SK-N-SH (cell line): ENCODE results near the gene ARPC5L. TPM values are rescaled to one million over a fixed set of nuclear protein-coding genes. Genes with fewer than 3 reads are reported as not detected.

Source experiments
- CTCF ChIA-PET: fragments of 300-600, 350-600 bp; formaldehyde crosslinking; extraction: SDS; loops from one replicate; lab custom pipeline; 2021; lab: Yijun Ruan, JAX
- POLR2A ChIA-PET: fragments of 350-600 bp; sonication (Branson Sonifier 250); formaldehyde crosslinking; extraction: SDS; loops from one replicate; lab custom pipeline; 2020; ENCODE audit warnings: antibody characterized with exemption, inconsistent platforms; lab: Yijun Ruan, JAX
- DNase-seq: peaks from one replicate; pipeline ENCODE4 v3.0.0; 2012
- H2AFZ ChIP-seq: fragments of 200-600 bp; sonication (generic); 2 replicates; pipeline ENCODE4 v1.8.1; 2016; ENCODE audit warnings: antibody characterized with exemption, mild to moderate bottlenecking, low read depth
- H3F3A ChIP-seq: fragments of 200-600 bp; sonication (generic); replicated peaks from 2 replicates; pipeline ENCODE3; 2016; ENCODE audit warnings: antibody characterized with exemption, mild to moderate bottlenecking; ENCODE audit not compliant: insufficient read depth
- H3K27ac ChIP-seq, 2 experiments: fragments of 200-500 bp in 1 of 2; fragments of 200-600 bp in 1 of 2; sonication (Bioruptor generic) in 1 of 2; sonication (generic), shearing (Covaris generic) in 1 of 2; 2 replicates each; pipeline versions ENCODE4 v1.5.1 to v1.6.1; 2014 to 2016; ENCODE audit warnings: low read depth in 2 of 2, inconsistent platforms in 1 of 2, low read length in 1 of 2, mild to moderate bottlenecking in 1 of 2, mixed read lengths in 1 of 2
- H3K27me3 ChIP-seq: fragments of 200-600 bp; sonication (generic), shearing (Covaris generic); 2 replicates; pipeline ENCODE4 v1.6.1; 2016; ENCODE audit warnings: mixed run types; ENCODE audit not compliant: insufficient read depth
- H3K36me3 ChIP-seq, 2 experiments: fragments of 200-500 bp in 1 of 2; fragments of 200-600 bp in 1 of 2; sonication (Bioruptor generic) in 1 of 2; sonication (generic) in 1 of 2; replicated peaks in 1 of 2; 2 replicates each; pipeline versions ENCODE3 to v1.5.1; 2014 to 2016; ENCODE audit warnings: low read length in 1 of 2, mild to moderate bottlenecking in 1 of 2; ENCODE audit not compliant: insufficient read depth in 2 of 2, control insufficient read depth in 1 of 2
- H3K4me1 ChIP-seq, 2 experiments: fragments of 200-500 bp in 1 of 2; fragments of 200-600 bp in 1 of 2; sonication (Bioruptor generic) in 1 of 2; sonication (generic), shearing (Covaris generic) in 1 of 2; 2 replicates each; pipeline versions ENCODE4 v1.5.1 to v1.6.1; 2014 to 2016; ENCODE audit warnings: low read depth in 1 of 2, low read length in 1 of 2, mixed run types in 1 of 2; ENCODE audit not compliant: insufficient read depth in 2 of 2, control insufficient read depth in 1 of 2
- H3K4me2 ChIP-seq: fragments of 200-600 bp; sonication (generic), shearing (Covaris generic); 2 replicates; pipeline ENCODE4 v1.6.1; 2017; ENCODE audit warnings: mixed run types
- H3K4me3 ChIP-seq, 2 experiments: fragments of 200-500 bp in 1 of 2; fragments of 200-600 bp in 1 of 2; sonication (Bioruptor generic) in 1 of 2; sonication (generic), shearing (Covaris generic) in 1 of 2; 2 replicates each; pipeline versions ENCODE4 v1.5.1 to v1.8.1; 2014 to 2016; ENCODE audit warnings: low read depth in 2 of 2, inconsistent platforms in 1 of 2, low read length in 1 of 2, mild to moderate bottlenecking in 1 of 2, mixed read lengths in 1 of 2, moderate library complexity in 1 of 2
- H3K79me2 ChIP-seq: fragments of 200-600 bp; sonication (generic); 2 replicates; pipeline ENCODE4 v1.8.1; 2017; ENCODE audit warnings: mild to moderate bottlenecking; ENCODE audit not compliant: insufficient read depth
- H3K9ac ChIP-seq: fragments of 200-600 bp; sonication (generic); 2 replicates; pipeline ENCODE4 v1.6.1; 2017; ENCODE audit warnings: mixed run types
- H3K9me2 ChIP-seq: fragments of 200-600 bp; sonication (generic); 2 replicates; pipeline ENCODE4 v1.6.1; 2017; ENCODE audit warnings: mixed run types
- H3K9me3 ChIP-seq: fragments of 200-600 bp; sonication (generic); 2 replicates; pipeline ENCODE4 v1.6.1; 2017; ENCODE audit warnings: mixed run types, mild to moderate bottlenecking, moderate library complexity
- H4K20me1 ChIP-seq: fragments of 200-600 bp; sonication (generic); 2 replicates; pipeline ENCODE4 v1.6.1; 2017; ENCODE audit warnings: mild to moderate bottlenecking, mixed run types; ENCODE audit not compliant: insufficient read depth
- CHD2 ChIP-seq: fragments of 150-350 bp; IDR thresholded peaks from 2 replicates; pipeline ENCODE4 v1.6.1; 2018; ENCODE audit warnings: low read length; ENCODE audit not compliant: partially characterized antibody
- FOSL2 ChIP-seq: IDR thresholded peaks from 2 replicates; pipeline ENCODE4 v1.4.0; 2012; ENCODE audit warnings: low read depth, mild to moderate bottlenecking, moderate library complexity, borderline replicate concordance
- FOXJ3 ChIP-seq: sonication (generic); formaldehyde crosslinking; IDR thresholded peaks from 2 replicates; pipeline ENCODE4 v1.5.1; 2020; ENCODE audit warnings: mild to moderate bottlenecking, missing genetic modification reagents
- GATA2 ChIP-seq: sonication (generic); formaldehyde crosslinking; IDR thresholded peaks from 2 replicates; pipeline ENCODE4 v1.5.0; 2020; ENCODE audit warnings: mild to moderate bottlenecking, missing genetic modification reagents
- IRF3 ChIP-seq: fragments of 150-350 bp; IDR thresholded peaks from 2 replicates; pipeline ENCODE4 v1.6.1; 2016; ENCODE audit warnings: mild to moderate bottlenecking, low read depth, low read length
- JUND ChIP-seq: IDR thresholded peaks from 2 replicates; pipeline ENCODE4 v1.4.0; 2012
- MXI1 ChIP-seq: IDR thresholded peaks from 2 replicates; pipeline ENCODE4 v1.6.1; 2012; ENCODE audit warnings: mild to moderate bottlenecking, low read depth, low read length, improper control_type of control experiment
- POLR2AphosphoS5 ChIP-seq: IDR thresholded peaks from 2 replicates; pipeline ENCODE4 v1.6.1; 2012; ENCODE audit warnings: low read depth, low read length
- RAD21 ChIP-seq: IDR thresholded peaks from 2 replicates; pipeline ENCODE4 v1.6.1; 2012; ENCODE audit warnings: mild to moderate bottlenecking, low read length
- TAF1 ChIP-seq: IDR thresholded peaks from 2 replicates; pipeline ENCODE4 v1.6.1; 2012; ENCODE audit warnings: low read depth, mild to moderate bottlenecking, low read length, moderate library complexity, borderline replicate concordance
- USF1 ChIP-seq: IDR thresholded peaks from 2 replicates; pipeline ENCODE4 v1.4.0; 2012; ENCODE audit warnings: low read depth, borderline replicate concordance
- ZBTB33 ChIP-seq: IDR thresholded peaks from 2 replicates; pipeline ENCODE4 v1.4.0; 2012; ENCODE audit warnings: low read depth, borderline replicate concordance
- WGBS: methylation state at CpG from one replicate; pipeline ENCODE4 v1.1.6; 2017; ENCODE audit warnings: low lambda C conversion rate; 5-methylcytosine and 5-hydroxymethylcytosine counted together
- polyA plus RNA-seq, 3 experiments: library from polyadenylated mRNA; depleted of rRNA; stranded (reverse); fragments of >200 nt; gene quantifications; 2 replicates each; pipeline ENCODE4 v1.2.3, GENCODE V29; 2012

ARPC5L gene
- polyA plus RNA-seq, 1 of the 3 experiments (the other 2 are of a cell fraction), result 73.1 TPM

GRCh38 chr9:124813501-124814163, 48.3 kb upstream of the ARPC5L start:
- peak overlapping the region; percentile 55; the same call in 1 of the 2 replicates for H3K4me2 ChIP-seq

More at GRCh38 chr9:124813501-124814163, 48.3 kb upstream of the ARPC5L start:
- H3K9me3 ChIP-seq, result no peaks in the 10 kb centered on the region
- no peak overlapping the region for H3K9ac ChIP-seq
- H3K4me3 ChIP-seq, result no peak overlapping the region
- H4K20me1 ChIP-seq, result no peaks in the 10 kb centered on the region
- no peaks in the 10 kb centered on the region for H3K27me3 ChIP-seq
- TF ChIP-seq FOXJ3 (CRISPR knock-in tag) (no peak), CHD2 (no peak), POLR2AphosphoS5 (no peak), JUND (no peak), RAD21 (no peak), MXI1 (no peak), USF1 (no peak), GATA2 (CRISPR knock-in tag) (no peak), TAF1 (no peak), IRF3 (no peak), FOSL2 (no peak), ZBTB33 (no peak)
- peaks cover 29% of the 10 kb centered on the region for H3F3A ChIP-seq
- no peaks in the 10 kb centered on the region for H3K36me3 ChIP-seq
- H3K9me2 ChIP-seq, result no peaks in the 10 kb centered on the region
- WGBS, result 86% methylated on average over 11 of the region's 11 CpGs
- no peak overlapping the region for H2AFZ ChIP-seq
- H3K79me2 ChIP-seq, result no peaks in the 10 kb centered on the region
- peak overlapping the region in 1 of 2 experiments; percentile 72; a peak in 1 of 4 replicates for H3K27ac ChIP-seq
- DNase-seq, result peak; percentile 11
- ChIA-PET POLR2A (no interaction called here), CTCF (interaction anchor here (1.1 to 3.3 kb wide), 8 partner anchors 21 to 47 kb away, joined by 3 to 22 read pairs (median 3); partner anchors contain the start of genes NR6A1 and WDR38)
- peaks cover 3 to 25% of the 10 kb centered on the region in 2 experiments; a peak in 3 of 4 replicates for H3K4me1 ChIP-seq
